ENCODE data around the gene RARG.
"Not testable (repeated sequence)": the region's sequence is repeated elsewhere in the genome, so short reads cannot be mapped to it uniquely, and the experiment has no call there.

The RARG gene

DNA sequence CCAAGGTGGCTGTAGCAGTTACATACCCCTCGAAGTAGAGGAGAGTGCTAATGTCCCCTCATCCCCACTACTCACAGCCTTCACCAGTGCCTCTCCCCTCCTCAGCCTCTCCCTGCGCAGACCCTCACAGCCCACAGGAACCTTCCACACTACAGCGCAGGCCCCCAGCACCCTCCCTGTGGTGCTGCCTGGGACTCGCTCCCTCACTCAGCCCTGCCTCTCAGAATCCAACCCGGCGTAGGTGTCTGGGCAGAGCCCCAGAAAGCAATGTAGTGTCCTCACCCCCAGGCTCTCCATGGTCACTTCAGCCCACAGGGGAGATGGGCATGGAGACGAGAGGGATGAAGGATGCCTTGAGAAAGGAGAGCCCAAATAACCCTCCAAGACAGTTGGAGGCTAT is 62.4 kb downstream of the RARG start:
- no peak for DNase-seq (ENCODE audit: low read depth)

DNA sequence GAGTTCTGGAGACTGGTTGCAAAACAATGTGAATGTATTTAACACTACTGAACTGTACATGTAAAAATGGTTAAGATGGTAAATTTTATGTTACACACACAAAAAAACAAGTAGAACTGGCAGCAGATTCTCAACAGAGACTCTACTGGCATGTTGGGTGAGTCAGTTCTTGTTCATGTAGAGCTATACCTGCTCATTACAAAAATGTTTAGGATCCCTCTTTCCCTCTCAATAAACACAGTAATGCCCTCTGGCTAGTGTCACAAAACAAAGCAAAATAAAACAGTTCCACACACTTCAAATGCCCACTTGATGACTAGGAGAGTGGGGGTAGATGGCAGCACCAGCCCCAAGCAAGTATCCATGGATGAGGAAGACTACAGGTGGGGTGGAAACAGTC is 65.2 kb downstream of the RARG start:
- DNase-seq (ENCODE audit: low read depth), result no peak

DNA sequence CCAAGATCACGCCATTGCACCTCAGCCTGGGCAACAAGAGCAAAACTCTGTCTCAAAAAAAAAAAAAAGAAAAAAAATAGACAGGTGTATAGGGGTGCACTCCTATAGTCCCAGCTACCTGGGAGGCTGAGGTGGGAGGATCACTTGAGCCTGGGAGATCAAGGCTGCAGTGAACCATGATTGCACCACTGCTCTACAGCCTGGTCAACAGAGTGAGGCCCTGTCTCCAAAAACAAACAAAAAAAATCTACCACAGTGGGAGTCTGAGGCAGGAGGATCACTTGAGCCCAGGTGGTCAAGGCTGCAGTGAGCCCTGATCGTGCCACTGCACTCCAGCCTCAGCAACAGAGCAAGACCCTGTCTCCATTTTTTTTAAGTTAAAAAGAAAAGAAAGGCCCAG is 69.0 kb downstream of the RARG start:
- not testable (repeated sequence) for DNase-seq (ENCODE audit: low read depth)

DNA sequence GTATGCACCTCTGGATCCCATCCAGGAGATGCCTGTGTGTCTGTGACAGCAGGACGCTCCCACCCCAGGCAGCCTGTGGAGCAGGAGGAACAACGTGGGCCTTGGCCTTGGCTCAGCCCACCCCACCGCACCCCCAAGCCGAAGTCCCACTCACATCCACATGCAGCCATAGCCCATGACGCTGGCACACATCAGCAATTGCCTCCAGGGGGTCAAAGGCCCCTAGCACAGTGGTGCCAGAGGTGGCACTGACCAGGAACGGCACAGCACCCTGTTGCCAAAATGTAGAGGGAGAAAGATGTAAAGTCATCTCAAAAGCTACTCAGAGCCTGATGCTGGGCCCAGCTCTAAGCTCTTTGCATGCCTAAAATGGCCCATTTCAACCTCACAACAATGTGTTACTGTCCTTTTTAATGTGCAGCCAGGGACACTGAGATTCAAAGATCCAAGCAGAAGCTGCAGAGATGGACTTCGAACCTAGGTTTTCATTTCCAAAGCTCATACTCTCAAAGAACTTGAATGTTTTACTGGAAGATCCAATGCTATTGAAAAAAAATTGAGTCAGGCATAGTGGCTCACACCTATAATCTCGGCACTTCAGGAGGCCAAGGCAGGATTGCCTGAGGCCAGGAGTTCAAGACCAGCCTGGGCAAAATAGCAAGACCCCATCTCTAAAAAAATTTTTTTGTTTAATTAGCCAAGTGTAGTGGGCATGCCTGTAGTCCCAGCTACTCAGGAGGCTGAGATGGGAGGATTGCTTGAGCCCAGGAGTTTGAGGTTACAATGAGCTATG is 70.7 kb downstream of the RARG start:
- DNase-seq (ENCODE audit: low read depth), result no peak

DNA sequence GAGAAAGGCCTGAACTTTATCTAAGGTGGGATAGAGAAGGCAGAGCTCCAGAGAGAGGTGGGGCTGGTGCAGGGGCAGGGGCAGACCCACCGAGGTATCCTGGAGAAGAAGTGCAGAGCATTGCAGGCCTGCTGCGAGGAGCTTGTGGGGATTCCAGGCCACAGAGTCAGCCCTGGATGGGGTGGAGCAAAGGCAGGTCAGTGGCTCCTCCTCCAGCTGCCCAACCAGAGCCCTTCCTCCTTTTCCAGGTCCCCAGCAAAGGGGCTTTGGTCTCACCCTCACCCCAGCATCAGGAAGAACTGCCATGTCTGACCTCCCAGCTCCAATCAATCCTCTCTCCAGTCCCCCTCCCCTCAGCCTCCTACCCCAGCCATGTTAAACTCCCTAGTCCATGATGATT is 71.3 kb downstream of the RARG start:
- no peak for DNase-seq (ENCODE audit: low read depth)

Data from T-helper 22 cell (primary cell).